Measurements from ENCODE around the gene SH3BP5L.
"Not testable (repeated sequence)": the region's sequence is repeated elsewhere in the genome, so short reads cannot be mapped to it uniquely, and the experiment has no call there.

Gene SH3BP5L

GRCh38 chr1:248808876-248809275 is 16.8 kb downstream of the SH3BP5L start:
- no peak for DNase-seq

DNA sequence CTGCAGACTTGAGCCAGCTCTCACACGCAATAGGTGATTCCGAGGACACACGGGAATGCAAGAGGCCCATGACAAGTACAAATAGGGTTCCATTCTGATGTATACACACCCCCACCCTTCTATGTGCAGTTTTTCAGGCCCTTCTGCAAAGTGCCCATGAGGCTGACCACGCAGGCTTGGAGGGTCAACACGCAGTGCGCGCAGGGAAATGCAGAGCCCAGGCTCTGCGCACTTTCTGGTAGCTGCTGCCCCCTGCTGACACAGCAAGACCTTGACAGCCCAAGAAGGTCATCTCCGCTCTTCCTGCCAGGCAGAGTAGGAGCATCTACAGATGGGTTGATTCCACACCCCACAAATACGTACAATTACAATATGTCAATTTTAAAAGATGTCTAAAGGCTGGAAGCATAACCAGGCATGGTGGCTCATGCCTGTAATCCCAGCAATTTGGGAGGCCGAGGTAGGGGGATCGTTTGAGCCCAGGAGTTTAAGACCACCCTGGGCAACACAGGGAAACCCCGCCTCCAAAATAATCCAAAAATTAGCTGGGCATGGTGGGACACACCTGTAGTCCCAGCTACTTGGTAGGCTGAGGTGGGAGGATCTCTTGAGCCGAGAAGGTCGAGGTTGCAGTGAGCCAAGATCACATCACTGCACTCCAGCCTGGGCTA is 18.5 kb downstream of the SH3BP5L start:
- DNase-seq: peak; percentile 73

- DNase-seq: no peak
Measured at GRCh38 chr1:248805876-248806275, 19.8 kb downstream of the SH3BP5L start.

DNA sequence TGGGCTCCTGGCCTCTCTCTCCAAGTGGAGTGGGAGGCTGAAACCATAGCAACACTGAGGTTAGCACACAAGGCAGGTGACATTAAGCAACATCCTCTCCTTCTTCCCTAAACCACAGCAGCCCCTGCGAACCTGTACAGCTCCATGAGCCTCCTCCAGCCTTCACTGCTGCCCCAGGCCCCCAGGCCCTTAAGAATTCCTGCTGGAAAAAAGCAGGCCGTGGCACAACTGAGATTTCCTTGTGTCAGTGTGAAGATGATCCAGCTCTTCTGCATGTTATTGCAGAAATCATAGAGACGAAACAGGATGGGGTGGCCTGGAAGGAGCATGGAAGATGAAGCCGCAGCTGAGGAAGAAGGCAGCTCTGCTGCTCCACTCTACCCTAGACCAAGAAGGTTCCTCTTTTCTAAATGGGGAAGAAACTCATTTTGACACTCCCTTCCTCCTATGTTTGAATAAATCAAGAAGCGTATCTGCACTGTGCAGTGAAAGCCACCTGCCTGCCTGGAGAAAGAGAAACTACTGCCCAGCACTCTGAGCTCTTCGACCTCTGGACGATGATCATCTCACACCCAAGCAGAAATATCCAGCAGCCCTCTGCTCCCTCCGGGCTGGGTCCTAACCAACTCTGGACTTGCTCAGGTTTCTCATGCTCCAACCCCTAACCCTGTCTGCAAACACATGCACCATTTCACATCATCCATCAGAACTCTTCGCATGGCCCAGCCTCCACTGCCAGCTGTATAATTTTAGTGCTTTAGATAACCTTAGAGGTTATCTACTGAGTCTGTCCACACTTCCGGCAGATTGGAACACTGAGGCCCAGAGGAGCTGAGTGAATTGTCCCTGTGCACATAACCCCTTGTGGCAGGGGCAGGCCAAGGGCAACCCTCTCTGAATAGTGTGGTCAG is 20.7 kb downstream of the SH3BP5L start:
- peak; percentile 37 for DNase-seq

DNA sequence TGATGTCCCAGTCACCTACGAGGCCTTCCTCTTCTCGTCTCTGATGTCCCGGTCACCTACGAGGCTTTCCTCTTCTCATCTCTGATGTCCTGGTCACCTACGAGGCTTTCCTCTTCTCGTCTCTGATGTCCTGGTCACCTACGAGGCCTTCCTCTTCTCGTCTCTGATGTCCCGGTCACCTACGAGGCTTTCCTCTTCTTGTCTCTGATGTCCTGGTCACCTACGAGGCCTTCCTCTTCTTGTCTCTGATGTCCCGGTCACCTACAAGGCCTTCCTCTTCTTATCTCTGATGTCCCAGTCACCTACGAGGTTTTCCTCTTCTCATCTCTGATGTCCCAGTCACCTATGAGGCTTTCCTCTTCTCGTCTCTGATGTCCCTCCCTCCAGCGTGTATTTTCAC is 22.2 kb downstream of the SH3BP5L start:
- DNase-seq: peak; percentile 23

- peak; percentile 38 for DNase-seq
Measured at GRCh38 chr1:248802454-248802853, 23.3 kb downstream of the SH3BP5L start.

GRCh38 chr1:248800459-248800858 is 25.3 kb downstream of the SH3BP5L start:
- DNase-seq: no peak

- DNase-seq: no peak
Measured at GRCh38 chr1:248798791-248799190, 26.9 kb downstream of the SH3BP5L start.

- not testable (repeated sequence) for DNase-seq
Measured at GRCh38 chr1:248794663-248795062, 31.1 kb downstream of the SH3BP5L start.

DNA sequence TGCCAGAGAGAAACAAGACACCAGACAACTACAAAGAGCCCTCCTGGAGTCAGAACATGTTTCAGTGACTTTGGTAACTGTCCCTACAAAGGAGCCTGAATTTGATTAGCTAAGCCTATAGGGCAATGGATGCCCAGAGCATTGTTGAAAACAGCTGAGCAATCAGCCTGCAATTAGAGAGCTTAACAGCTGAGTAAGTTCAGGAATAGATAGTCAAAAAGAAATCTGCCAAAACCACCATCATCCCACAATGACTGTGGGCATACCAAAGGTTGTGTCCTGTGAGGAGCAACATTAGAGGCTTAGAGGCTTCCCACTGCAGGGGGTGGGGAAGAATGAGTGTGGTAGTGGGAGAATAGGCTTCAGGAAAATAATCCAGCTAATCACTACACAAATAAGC is 32.1 kb downstream of the SH3BP5L start:
- DNase-seq: no peak

GRCh38 chr1:248792342-248792741 is 33.4 kb downstream of the SH3BP5L start:
- DNase-seq: no peak

GRCh38 chr1:248791010-248791409 is 34.7 kb downstream of the SH3BP5L start:
- DNase-seq: no peak

- DNase-seq: no peak
Measured at GRCh38 chr1:248790456-248790855, 35.3 kb downstream of the SH3BP5L start.

- not testable (repeated sequence) for DNase-seq
Measured at GRCh38 chr1:248789337-248789736, 36.4 kb downstream of the SH3BP5L start.

DNA sequence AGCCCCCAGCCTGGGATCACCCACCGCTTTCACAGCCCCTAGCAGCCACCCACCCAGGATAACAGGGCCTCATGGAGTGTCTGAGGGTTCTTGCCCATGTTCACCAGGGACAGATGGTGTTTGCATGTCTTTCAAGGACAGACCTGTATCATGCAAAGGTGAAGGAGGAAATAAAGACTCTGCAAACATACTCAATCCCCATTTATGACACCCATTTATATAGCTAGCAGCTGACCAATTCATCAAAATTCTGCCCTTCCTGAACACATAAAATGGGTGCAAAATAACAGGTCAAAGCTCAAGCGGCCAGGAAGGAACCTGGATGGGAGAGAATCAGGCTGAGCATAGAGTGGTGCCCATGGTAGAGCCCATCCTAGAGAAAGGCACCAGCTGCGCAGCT is 37.4 kb downstream of the SH3BP5L start:
- DNase-seq: no peak

GRCh38 chr1:248787430-248787829 is 38.3 kb downstream of the SH3BP5L start:
- no peak for DNase-seq

GRCh38 chr1:248786156-248786555 is 39.6 kb downstream of the SH3BP5L start:
- no peak for DNase-seq

GRCh38 chr1:248783367-248783766 is 42.3 kb downstream of the SH3BP5L start:
- DNase-seq: no peak

GRCh38 chr1:248782416-248783141 is 43.1 kb downstream of the SH3BP5L start:
- DNase-seq: no peak

- DNase-seq: no peak
Measured at GRCh38 chr1:248779350-248779749, 46.4 kb downstream of the SH3BP5L start.

DNA sequence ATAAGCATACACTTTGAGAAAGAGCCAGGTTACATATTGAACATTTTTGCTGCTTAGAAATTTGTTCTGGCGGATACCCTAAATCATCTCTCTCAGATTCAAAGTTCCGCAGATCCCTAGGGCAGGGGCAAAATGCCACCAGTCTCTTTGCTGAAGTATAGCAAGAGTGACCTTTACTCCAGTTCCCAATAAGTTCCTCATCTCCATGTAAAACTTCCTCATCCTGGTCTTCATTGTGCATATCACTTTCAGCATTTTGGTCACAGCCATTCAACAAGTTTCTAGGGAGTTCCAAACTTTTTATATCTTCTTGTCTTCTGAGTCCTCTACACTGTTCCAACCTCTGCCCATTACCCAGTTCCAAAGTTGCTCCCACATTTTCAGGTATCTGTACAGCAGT is 46.8 kb downstream of the SH3BP5L start:
- DNase-seq: no peak

GRCh38 chr1:248776991-248777390 is 48.7 kb downstream of the SH3BP5L start:
- no peak for DNase-seq

- no peak for DNase-seq
Measured at GRCh38 chr1:248775441-248775840, 50.3 kb downstream of the SH3BP5L start.

Data from islet precursor cell (in vitro differentiated cells).